A673 (cell line): Measurements from ENCODE around the gene SSTR5. TPM values are rescaled to one million over a fixed set of nuclear protein-coding genes. Genes with fewer than 3 reads are reported as not detected.

ENCODE experiments used
- BruUV-seq: library from RNA; stranded (reverse); fragments of 400-500 nt; replicated peaks from 2 replicates; lab custom pipeline; 2021; lab: Mats Ljungman, UMichigan
- CTCF ChIA-PET: fragments of 300-600 bp; sonication (Branson Sonifier 250); formaldehyde crosslinking; loops from one replicate; lab custom pipeline; 2022; ENCODE audit warnings: antibody characterized with exemption; lab: Charles Lee
- POLR2A ChIA-PET: fragments of 300-600 bp; sonication (Branson Sonifier 250); formaldehyde crosslinking; loops from one replicate; lab custom pipeline; 2022; ENCODE audit warnings: antibody characterized with exemption; ENCODE audit not compliant: low non-redundant PET; lab: Charles Lee
- DNase-seq: peaks from one replicate; pipeline ENCODE4 v3.0.0-alpha.2; 2015; ENCODE audit warnings: low spot score
- H3K27ac ChIP-seq: fragments of 200-600 bp; sonication (generic); 2 replicates; pipeline ENCODE4 v1.5.1; 2016; ENCODE audit warnings: mixed run types, low read depth, mild to moderate bottlenecking, mixed read lengths, antibody characterized with exemption, low read length; ENCODE audit not compliant: poor library complexity, severe bottlenecking
- H3K27me3 ChIP-seq: fragments of 200-600 bp; sonication (generic); replicated peaks from 2 replicates; pipeline ENCODE4 v1.6.1; 2017; ENCODE audit warnings: mixed run types, low read depth, mild to moderate bottlenecking, mixed read lengths, antibody characterized with exemption, low read length; ENCODE audit not compliant: insufficient read depth, poor library complexity
- H3K36me3 ChIP-seq: fragments of 200-600 bp; sonication (generic); 2 replicates; pipeline ENCODE4 v1.6.1; 2016; ENCODE audit warnings: mixed run types, mild to moderate bottlenecking, mixed read lengths, antibody characterized with exemption, low read length; ENCODE audit not compliant: insufficient read depth, poor library complexity, severe bottlenecking
- H3K4me1 ChIP-seq: fragments of 200-600 bp; sonication (generic); 2 replicates; pipeline ENCODE4 v1.6.1; 2017; ENCODE audit warnings: mixed run types, mild to moderate bottlenecking, mixed read lengths, antibody characterized with exemption, low read length; ENCODE audit not compliant: insufficient read depth, poor library complexity, severe bottlenecking
- H3K4me3 ChIP-seq: fragments of 200-600 bp; sonication (generic); 2 replicates; pipeline ENCODE4 v1.5.1; 2016; ENCODE audit warnings: low read depth, mixed run types, mild to moderate bottlenecking, mixed read lengths, low read length; ENCODE audit not compliant: poor library complexity, severe bottlenecking
- H3K9me3 ChIP-seq: fragments of 200-600 bp; sonication (generic); 2 replicates; pipeline ENCODE4 v1.6.1; 2016; ENCODE audit warnings: mixed run types, low read depth, mild to moderate bottlenecking, mixed read lengths, antibody characterized with exemption, low read length; ENCODE audit not compliant: poor library complexity, severe bottlenecking
- EZH2 ChIP-seq: fragments of 200-600 bp; sonication (generic); IDR thresholded peaks from 2 replicates; pipeline ENCODE4 v1.6.1; 2017; ENCODE audit warnings: borderline replicate concordance, low read depth, mild to moderate bottlenecking, mixed read lengths, antibody characterized with exemption, low read length; ENCODE audit not compliant: poor library complexity, severe bottlenecking
- intact Hi-C: fragments of 100-400 bp; cut with micrococcal nuclease; formaldehyde crosslinking; loops from one replicate; pipeline ENCODE4 v1.10.0; 2022; ENCODE audit not compliant: unreplicated experiment
- total RNA-seq: library from RNA; stranded (reverse); gene quantifications from 2 replicates; pipeline ENCODE4 v1.2.3, GENCODE V29; 2021
- TF ChIP-seq, protein P1 (sequence below): fragments of 300-800, 200-600 bp; sonication (generic); conservative IDR thresholded peaks from 2 replicates; pipeline ENCODE4 v1.5.1; 2017; ENCODE audit warnings: low read depth, mild to moderate bottlenecking, antibody characterized with exemption, low read length, moderate library complexity, mixed read lengths

SSTR5 gene
- total RNA-seq, 1 experiment from 2014 or later: not detected

DNA sequence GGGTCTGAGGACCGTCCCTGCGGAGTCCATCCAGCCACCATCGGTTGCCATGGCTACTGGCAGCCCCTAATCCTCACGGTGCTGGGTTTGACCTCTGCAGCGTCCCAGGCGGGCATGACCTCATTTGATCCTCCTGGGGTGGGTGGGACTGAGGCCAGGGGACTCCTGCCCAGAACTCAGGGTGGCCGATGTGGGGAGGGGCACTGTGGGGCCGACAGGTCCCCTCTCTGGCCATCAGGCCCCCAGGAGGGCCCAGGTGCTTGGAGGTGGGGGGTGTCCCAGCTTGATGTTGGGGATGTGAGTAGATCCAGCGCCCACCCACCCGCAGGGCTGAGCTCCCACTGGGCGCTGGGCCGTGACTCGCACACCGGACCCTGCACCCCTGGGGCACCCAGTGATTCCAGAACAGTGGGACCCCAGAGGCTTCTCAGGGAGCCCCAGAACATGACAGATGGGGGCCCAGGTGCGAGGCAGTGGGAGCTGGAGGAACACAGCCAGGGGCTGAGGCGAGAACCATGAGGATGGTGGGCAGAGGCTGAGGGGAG is 1.6 kb upstream of the SSTR5 start:
- TF ChIP-seq, protein P1, sequence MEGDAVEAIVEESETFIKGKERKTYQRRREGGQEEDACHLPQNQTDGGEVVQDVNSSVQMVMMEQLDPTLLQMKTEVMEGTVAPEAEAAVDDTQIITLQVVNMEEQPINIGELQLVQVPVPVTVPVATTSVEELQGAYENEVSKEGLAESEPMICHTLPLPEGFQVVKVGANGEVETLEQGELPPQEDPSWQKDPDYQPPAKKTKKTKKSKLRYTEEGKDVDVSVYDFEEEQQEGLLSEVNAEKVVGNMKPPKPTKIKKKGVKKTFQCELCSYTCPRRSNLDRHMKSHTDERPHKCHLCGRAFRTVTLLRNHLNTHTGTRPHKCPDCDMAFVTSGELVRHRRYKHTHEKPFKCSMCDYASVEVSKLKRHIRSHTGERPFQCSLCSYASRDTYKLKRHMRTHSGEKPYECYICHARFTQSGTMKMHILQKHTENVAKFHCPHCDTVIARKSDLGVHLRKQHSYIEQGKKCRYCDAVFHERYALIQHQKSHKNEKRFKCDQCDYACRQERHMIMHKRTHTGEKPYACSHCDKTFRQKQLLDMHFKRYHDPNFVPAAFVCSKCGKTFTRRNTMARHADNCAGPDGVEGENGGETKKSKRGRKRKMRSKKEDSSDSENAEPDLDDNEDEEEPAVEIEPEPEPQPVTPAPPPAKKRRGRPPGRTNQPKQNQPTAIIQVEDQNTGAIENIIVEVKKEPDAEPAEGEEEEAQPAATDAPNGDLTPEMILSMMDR: no peak
- no peak for TF ChIP-seq EZH2
- CTCF ChIA-PET: no interaction called here

GRCh38 chr16:1071561-1072225 is 854 bp upstream of the SSTR5 start:
- DNase-seq: no peak
- TF ChIP-seq, protein P1: no peak
- peak; percentile 93 for TF ChIP-seq EZH2
- intact Hi-C loops: no loop called here
- POLR2A ChIA-PET: no interaction called here
- Histone ChIP-seq H3K27me3 (peaks cover 84% of the 10 kb centered on the region), H3K27ac (no peak overlapping the region), H3K9me3 (no peaks in the 10 kb centered on the region), H3K4me1 (no peaks in the 10 kb centered on the region), H3K36me3 (no peaks in the 10 kb centered on the region), H3K4me3 (no peak overlapping the region)
- no TSS peak for BruUV-seq
- CTCF ChIA-PET: no interaction called here

More for the DNA sequence above, 1.6 kb upstream of the SSTR5 start:
- no peak overlapping the region for H3K4me3 ChIP-seq
- intact Hi-C loops: no loop called here
- H3K4me1 ChIP-seq: no peaks in the 10 kb centered on the region
- POLR2A ChIA-PET: no interaction called here
- no TSS peak for BruUV-seq
- H3K27me3 ChIP-seq: peaks cover 92% of the 10 kb centered on the region
- no peaks in the 10 kb centered on the region for H3K9me3 ChIP-seq
- no peak for DNase-seq
- H3K36me3 ChIP-seq: no peaks in the 10 kb centered on the region
- H3K27ac ChIP-seq: no peak overlapping the region

GRCh38 chr16:1073262-1073558 is 663 bp downstream of the SSTR5 start:
- Histone ChIP-seq H3K4me1 (no peaks in the 10 kb centered on the region), H3K27me3 (peaks cover 69% of the 10 kb centered on the region), H3K27ac (no peak overlapping the region), H3K9me3 (no peaks in the 10 kb centered on the region), H3K36me3 (no peaks in the 10 kb centered on the region), H3K4me3 (no peak overlapping the region)
- ChIA-PET POLR2A (no interaction called here), CTCF (no interaction called here)
- DNase-seq: no peak
- BruUV-seq: no TSS peak
- intact Hi-C loops: no loop called here
- peak; percentile 76 for TF ChIP-seq EZH2
- TF ChIP-seq, protein P1: no peak
